Adrenal gland (tissue), 12 donors: ENCODE data around the gene SLC24A3. TPM values are rescaled to one million over a fixed set of nuclear protein-coding genes. Genes with fewer than 3 reads are reported as not detected.

Experiments used
- DNase-seq, 7 donors: peaks; one replicate each; pipeline ENCODE4 v3.0.0-alpha.2; 2019 to 2020
- H3K27ac ChIP-seq, 5 donors: fragments of 200-600 bp; sonication (generic) in 4 of 5; 1 replicate in 3 of 5; 2 replicates in 2 of 5; pipeline versions ENCODE4 v1.5.1 to v1.8.0; 2016 to 2020; ENCODE audit warnings: mild to moderate bottlenecking in 1 of 5
- H3K27me3 ChIP-seq: fragments of 200-600 bp; 2 replicates; pipeline ENCODE4 v1.8.0; 2021
- H3K36me3 ChIP-seq, 2 donors: fragments of 200-600 bp; replicated peaks in 1 of 2; 1 replicate in 1 of 2; 2 replicates in 1 of 2; pipeline versions ENCODE4 v1.5.1 to v1.8.0; 2018 to 2022
- H3K4me1 ChIP-seq, 2 donors: fragments of 200-600 bp; replicated peaks in 1 of 2; 1 replicate in 1 of 2; 2 replicates in 1 of 2; pipeline versions ENCODE4 v1.5.1 to v1.8.0; 2018 to 2021
- H3K4me3 ChIP-seq, 4 donors: fragments of 200-600 bp; sonication (generic) in 3 of 4; one replicate each; pipeline ENCODE4 v1.5.1; 2016 to 2018
- H3K9me3 ChIP-seq, 3 donors: fragments of 200-600 bp; sonication (generic) in 1 of 3; replicated peaks in 1 of 3; 1 replicate in 2 of 3; 2 replicates in 1 of 3; pipeline versions ENCODE4 v1.5.1 to v1.8.0; 2016 to 2021
- POLR2A ChIP-seq, 2 donors: fragments of 450-650 bp; IDR thresholded peaks; one replicate each; pipeline ENCODE4 v1.6.1; 2017; ENCODE audit warnings: antibody characterized with exemption in 2 of 2, mild to moderate bottlenecking in 2 of 2, moderate library complexity in 1 of 2
- WGBS, 4 donors: extraction: QIAGEN DNeasy Blood & Tissue Kit in 2 of 4; methylation state at CpG; one replicate each; pipeline versions ENCODE4 v1.1.5 to v1.1.7; 2013 to 2017; 5-methylcytosine and 5-hydroxymethylcytosine counted together
- intact Hi-C, 2 donors: fragments of 100-400 bp; cut with DNase I; formaldehyde crosslinking; loops; one replicate each; pipeline versions ENCODE4 v1.14.1 to v1.15.0; 2022 to 2023
- polyA plus RNA-seq, 3 donors: library from polyadenylated mRNA; stranded (reverse); fragments of 200-250 nt in 2 of 3; fragments of 350-450 nt in 1 of 3; fragmentation: Illumina TruSeq in 1 of 3; extraction: RNeasy Lipid Tissue Mini Kit (QIAGEN cat#74804) in 1 of 3; gene quantifications; one replicate each; pipeline ENCODE4 v1.2.3, GENCODE V29; 2013 to 2014
- total RNA-seq, 9 donors: library from RNA; depleted of rRNA in 4 of 9; stranded (reverse); fragments of >200 nt in 4 of 9; fragments of 120-200 nt in 1 of 9; fragmentation: NEBNext Ultra II Directional in 1 of 9; extraction: Animal tissue kit (Norgen Biotek cat#: 25700) in 1 of 9; gene quantifications; one replicate each; pipeline versions ENCODE4 v1.1.0 to v1.2.4, GENCODE V29; 2013 to 2023
- TF ChIP-seq, protein P1 (sequence below), 6 experiments: fragments of 450-650 bp in 4 of 6; fragments of 200-600 bp in 2 of 6; sonication (generic) in 1 of 6; IDR thresholded peaks; 1 replicate in 5 of 6; 2 replicates in 1 of 6; pipeline versions ENCODE4 v1.5.1 to v1.8.0; 2016 to 2021; ENCODE audit warnings: antibody characterized with exemption in 6 of 6, mild to moderate bottlenecking in 2 of 6, moderate library complexity in 1 of 6
- donor health status: healthy with polysubstance abuse.
- donor health status: Bipolar disorder and iron deficiency.
- donor health status: DM: yes; HTN: yes; CAD: no.
- donor health status: DM: no; HTN: no; CAD: no.
- donor health status: DM: no; HTN: no; CAD: no.
- donor health status: DM: yes; HTN: yes; CAD: no.

Gene SLC24A3
- total and polyA plus RNA-seq, 12 donors = 0.89 to 44.4 (median 2.7) TPM

GRCh38 chr20:19668418-19668817 is 456.0 kb downstream of the SLC24A3 start:
- Histone ChIP-seq H3K36me3 (no peaks in the 10 kb centered on the region), H3K4me3 (no peak overlapping the region), H3K27me3 (no peaks in the 10 kb centered on the region), H3K4me1 (no peaks in the 10 kb centered on the region), H3K9me3 (no peaks in the 10 kb centered on the region), H3K27ac (no peak overlapping the region)
- no peak for DNase-seq
- intact Hi-C loops = no loop called here
- TF ChIP-seq POLR2A (IDR thresholded peaks at IDR 0.05) = no peak
- TF ChIP-seq, protein P1, sequence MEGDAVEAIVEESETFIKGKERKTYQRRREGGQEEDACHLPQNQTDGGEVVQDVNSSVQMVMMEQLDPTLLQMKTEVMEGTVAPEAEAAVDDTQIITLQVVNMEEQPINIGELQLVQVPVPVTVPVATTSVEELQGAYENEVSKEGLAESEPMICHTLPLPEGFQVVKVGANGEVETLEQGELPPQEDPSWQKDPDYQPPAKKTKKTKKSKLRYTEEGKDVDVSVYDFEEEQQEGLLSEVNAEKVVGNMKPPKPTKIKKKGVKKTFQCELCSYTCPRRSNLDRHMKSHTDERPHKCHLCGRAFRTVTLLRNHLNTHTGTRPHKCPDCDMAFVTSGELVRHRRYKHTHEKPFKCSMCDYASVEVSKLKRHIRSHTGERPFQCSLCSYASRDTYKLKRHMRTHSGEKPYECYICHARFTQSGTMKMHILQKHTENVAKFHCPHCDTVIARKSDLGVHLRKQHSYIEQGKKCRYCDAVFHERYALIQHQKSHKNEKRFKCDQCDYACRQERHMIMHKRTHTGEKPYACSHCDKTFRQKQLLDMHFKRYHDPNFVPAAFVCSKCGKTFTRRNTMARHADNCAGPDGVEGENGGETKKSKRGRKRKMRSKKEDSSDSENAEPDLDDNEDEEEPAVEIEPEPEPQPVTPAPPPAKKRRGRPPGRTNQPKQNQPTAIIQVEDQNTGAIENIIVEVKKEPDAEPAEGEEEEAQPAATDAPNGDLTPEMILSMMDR (IDR thresholded peaks at IDR 0.05) = no peak
- 86 to 94% (median 90%) methylated on average over 3 of the region's 3 CpGs for WGBS, 4 donors

DNA sequence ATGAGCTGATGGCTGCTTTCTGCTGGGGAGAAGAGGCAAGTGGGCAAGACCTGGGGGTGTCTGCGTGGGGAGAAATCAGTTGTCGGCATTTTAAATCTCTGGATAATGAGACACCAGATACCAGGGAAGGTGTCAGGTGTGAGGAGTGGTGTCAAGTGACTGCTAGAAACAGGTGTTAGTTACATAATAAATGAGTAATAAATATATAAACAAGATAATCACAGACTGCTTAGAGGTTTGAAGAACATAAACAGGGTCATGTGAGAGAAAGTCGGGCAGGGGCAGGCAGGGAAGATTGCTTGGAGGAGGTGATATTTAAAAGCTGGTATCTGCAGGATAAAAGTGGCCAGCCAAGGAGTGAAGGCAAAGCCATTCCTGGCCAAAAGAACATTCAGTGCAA is 458.4 kb downstream of the SLC24A3 start:
- no peaks in the 10 kb centered on the region for H3K36me3 ChIP-seq
- no peak overlapping the region for H3K27ac ChIP-seq
- DNase-seq = no peak
- H3K4me3 ChIP-seq = no peak overlapping the region
- TF ChIP-seq, protein P1 (IDR thresholded peaks at IDR 0.05) = no peak
- TF ChIP-seq POLR2A (IDR thresholded peaks at IDR 0.05) = no peak
- no peaks in the 10 kb centered on the region for H3K4me1 ChIP-seq
- intact Hi-C loops = no loop called here
- H3K27me3 ChIP-seq = no peaks in the 10 kb centered on the region
- no peaks in the 10 kb centered on the region for H3K9me3 ChIP-seq
- 64 to 90% (median 78%) methylated on average over 3 of the region's 3 CpGs for WGBS, 4 donors

DNA sequence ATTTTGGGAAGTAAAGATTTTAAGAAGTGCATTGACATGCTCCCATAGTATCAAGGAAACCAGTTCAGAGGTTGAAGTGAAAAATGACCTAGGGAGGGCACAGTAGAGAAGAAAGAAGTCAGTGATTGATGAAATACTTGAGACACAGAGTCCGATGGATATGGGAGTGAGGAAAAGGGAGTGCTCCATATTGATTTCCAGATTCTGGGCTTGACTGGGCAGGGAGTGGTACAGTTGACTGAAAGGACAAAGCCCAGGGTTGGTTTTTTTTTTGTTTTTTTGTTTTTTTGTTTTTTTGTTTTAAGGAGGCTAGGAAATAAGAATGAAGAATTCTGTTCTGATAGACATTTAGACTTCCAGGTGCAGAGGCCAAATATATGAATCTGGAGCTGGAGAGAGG is 458.9 kb downstream of the SLC24A3 start:
- WGBS, 4 donors = 76 to 85% (median 80%) methylated on average over 1 of the region's 1 CpG
- H3K27ac ChIP-seq = no peak overlapping the region
- no peak overlapping the region for H3K4me3 ChIP-seq
- TF ChIP-seq POLR2A (IDR thresholded peaks at IDR 0.05) = no peak
- TF ChIP-seq, protein P1 (IDR thresholded peaks at IDR 0.05) = no peak
- intact Hi-C loops = no loop called here
- H3K4me1 ChIP-seq = no peaks in the 10 kb centered on the region
- DNase-seq = no peak
- H3K27me3 ChIP-seq = no peaks in the 10 kb centered on the region
- H3K36me3 ChIP-seq = no peaks in the 10 kb centered on the region
- no peaks in the 10 kb centered on the region for H3K9me3 ChIP-seq

DNA sequence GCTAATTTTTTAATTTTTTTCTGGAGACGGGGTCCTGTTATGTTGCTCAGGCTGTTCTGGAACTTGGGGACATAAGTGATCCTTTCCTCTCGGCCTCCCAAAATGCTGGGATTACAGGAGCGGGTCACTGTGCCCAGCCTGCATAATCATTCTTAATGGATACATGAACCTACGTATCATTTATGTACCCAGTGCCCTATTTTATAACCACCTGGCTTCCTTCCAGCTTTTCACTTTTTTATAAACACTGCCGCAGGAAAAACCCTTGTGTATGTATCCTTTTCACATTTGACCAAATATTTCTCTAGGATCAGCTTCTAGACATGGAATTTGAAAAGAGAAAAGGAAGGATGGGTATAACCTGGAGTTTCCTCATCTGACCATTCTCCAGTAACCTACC is 460.1 kb downstream of the SLC24A3 start:
- no peaks in the 10 kb centered on the region for H3K9me3 ChIP-seq
- H3K4me3 ChIP-seq = no peak overlapping the region
- TF ChIP-seq, protein P1 (IDR thresholded peaks at IDR 0.05) = no peak
- no peak for TF ChIP-seq POLR2A (IDR thresholded peaks at IDR 0.05)
- intact Hi-C loops = no loop called here
- H3K27me3 ChIP-seq = no peaks in the 10 kb centered on the region
- WGBS, 4 donors = 79 to 86% (median 84%) methylated on average over 5 of the region's 5 CpGs
- H3K36me3 ChIP-seq = no peaks in the 10 kb centered on the region
- no peaks in the 10 kb centered on the region for H3K4me1 ChIP-seq
- no peak overlapping the region for H3K27ac ChIP-seq
- DNase-seq = no peak
